Measurements from ENCODE around the gene RAB10. TPM values are rescaled to one million over a fixed set of nuclear protein-coding genes. Genes with fewer than 3 reads are reported as not detected.

Gene RAB10
- total and polyA plus RNA-seq, 2 experiments from 2014 or later: 102 to 143 TPM

- TF ChIP-seq ZNF462 (CRISPR knock-in tag; IDR thresholded peaks at IDR 0.05) (no peak), JUNB (IDR thresholded peaks at IDR 0.05; ENCODE audit: unreplicated experiment) (no peak), ZNF114 (CRISPR knock-in tag; IDR thresholded peaks at IDR 0.05) (no peak), EZH2phosphoT487 (IDR thresholded peaks at IDR 0.05; ENCODE audit: unreplicated experiment) (no peak), EZH2 (IDR thresholded peaks at IDR 0.05; ENCODE audit: low read depth, unreplicated experiment) (no peak), STAT1 (IDR thresholded peaks at IDR 0.05; ENCODE audit: unreplicated experiment) (no peak), ETS1 (IDR thresholded peaks at IDR 0.05) (no peak), POLR2AphosphoS5 (IDR thresholded peaks at IDR 0.05; ENCODE audit: low read depth) (no peak), CTCF (conservative IDR thresholded peaks at IDR 0.05; ENCODE audit: low read depth in 2 of 2) (no peak), ZNF331 (CRISPR knock-in tag; IDR thresholded peaks at IDR 0.05; ENCODE audit: low read depth) (no peak)
Observed at GRCh38 chr2:26185954-26186770, 152.3 kb downstream of the RAB10 start (continued).

Small RNAs within 50 kb of the gene (small RNA-seq; reads per million reads assigned to genes)
- gene RNU6-942P (ENCODE audit: low replicate concordance): not detected
- gene UQCRHP2 (ENCODE audit: low replicate concordance): not detected

Other genes with a start within 250 kb of the RAB10 start
- gene ASXL2, start 155.6 kb upstream of the RAB10 start, total RNA-seq (2014; rRNA removed; shearing (Covaris generic)): 21.8 and 22.4 TPM in 2 replicates
- gene ASXL2, start 155.6 kb upstream of the RAB10 start, polyA plus RNA-seq (2016; fragmentation: Nextera tagmentation; extraction: Ambion mirVana): 6.6 and 7.0 TPM in 2 replicates
- 34.6 and 40.0 TPM in 2 replicates for gene KIF3C, start 51.6 kb upstream of the RAB10 start, total RNA-seq (2014; rRNA removed; shearing (Covaris generic))
- 14.9 and 16.7 TPM in 2 replicates for gene KIF3C, start 51.6 kb upstream of the RAB10 start, polyA plus RNA-seq (2016; fragmentation: Nextera tagmentation; extraction: Ambion mirVana)
- gene GAREM2, start 139.0 kb downstream of the RAB10 start, total RNA-seq (2014; rRNA removed; shearing (Covaris generic)): 20.8 and 23.8 TPM in 2 replicates
- 3.8 and 4.1 TPM in 2 replicates for gene GAREM2, start 139.0 kb downstream of the RAB10 start, polyA plus RNA-seq (2016; fragmentation: Nextera tagmentation; extraction: Ambion mirVana)
- gene HADHA, start 210.5 kb downstream of the RAB10 start, total RNA-seq (2014; rRNA removed; shearing (Covaris generic)): 88.9 and 92.3 TPM in 2 replicates
- gene HADHA, start 210.5 kb downstream of the RAB10 start, polyA plus RNA-seq (2016; fragmentation: Nextera tagmentation; extraction: Ambion mirVana): 57.6 and 63.9 TPM in 2 replicates
- 43.4 and 55.0 TPM in 2 replicates for gene HADHB, start 210.9 kb downstream of the RAB10 start, total RNA-seq (2014; rRNA removed; shearing (Covaris generic))
- gene HADHB, start 210.9 kb downstream of the RAB10 start, polyA plus RNA-seq (2016; fragmentation: Nextera tagmentation; extraction: Ambion mirVana): 38.3 and 41.1 TPM in 2 replicates

Measured in GM23338 (cell line).